ENCODE measurements around the gene TRIM42.

Gene TRIM42

GRCh38 chr3:140710711-140711389 lies 33.0 kb downstream of the TRIM42 start:
- peaks cover 8% of the 10 kb centered on the region for H3K4me1 ChIP-seq (ENCODE audit: control insufficient read depth, insufficient read depth, low read length)

GRCh38 chr3:140711390-140712035 lies 33.6 kb downstream of the TRIM42 start:
- Histone ChIP-seq H3K27ac (ENCODE audit: low read depth, low read length) (no peak overlapping the region), H3K9ac (ENCODE audit: low read length) (no peak overlapping the region), H3K27me3 (ENCODE audit: control insufficient read depth, insufficient read depth, low read length) (no peaks in the 10 kb centered on the region), H3K4me3 (ENCODE audit: low read depth, low read length) (no peak overlapping the region), H3K9me3 (ENCODE audit: control insufficient read depth, insufficient read depth, low read depth, low read length) (peaks cover 1% of the 10 kb centered on the region; the same call in 1 of the 2 replicates), H3K36me3 (ENCODE audit: control insufficient read depth, insufficient read depth, low read length) (no peaks in the 10 kb centered on the region), H3K4me1 (ENCODE audit: control insufficient read depth, insufficient read depth, low read length) (peaks cover 8% of the 10 kb centered on the region)

More at GRCh38 chr3:140710711-140711389, 33.0 kb downstream of the TRIM42 start:
- Histone ChIP-seq H3K4me3 (ENCODE audit: low read depth, low read length) (no peak overlapping the region), H3K27ac (ENCODE audit: low read depth, low read length) (no peak overlapping the region), H3K9ac (ENCODE audit: low read length) (no peak overlapping the region), H3K27me3 (ENCODE audit: control insufficient read depth, insufficient read depth, low read length) (no peaks in the 10 kb centered on the region), H3K9me3 (ENCODE audit: control insufficient read depth, insufficient read depth, low read depth, low read length) (peaks cover 6% of the 10 kb centered on the region), H3K36me3 (ENCODE audit: control insufficient read depth, insufficient read depth, low read length) (no peaks in the 10 kb centered on the region)

GRCh38 chr3:140712301-140712700 lies 34.4 kb downstream of the TRIM42 start:
- H3K4me1 ChIP-seq (ENCODE audit: control insufficient read depth, insufficient read depth, low read length), result peaks cover 8% of the 10 kb centered on the region
- no peaks in the 10 kb centered on the region for H3K36me3 ChIP-seq (ENCODE audit: control insufficient read depth, insufficient read depth, low read length)
- no peak overlapping the region for H3K4me3 ChIP-seq (ENCODE audit: low read depth, low read length)
- no peak overlapping the region for H3K27ac ChIP-seq (ENCODE audit: low read depth, low read length)
- no peaks in the 10 kb centered on the region for H3K27me3 ChIP-seq (ENCODE audit: control insufficient read depth, insufficient read depth, low read length)
- no peak overlapping the region for H3K9ac ChIP-seq (ENCODE audit: low read length)
- H3K9me3 ChIP-seq (ENCODE audit: control insufficient read depth, insufficient read depth, low read depth, low read length), result no peaks in the 10 kb centered on the region

GRCh38 chr3:140715035-140715434 lies 37.2 kb downstream of the TRIM42 start:
- peaks cover 8% of the 10 kb centered on the region for H3K4me1 ChIP-seq (ENCODE audit: control insufficient read depth, insufficient read depth, low read length)
- no peaks in the 10 kb centered on the region for H3K27me3 ChIP-seq (ENCODE audit: control insufficient read depth, insufficient read depth, low read length)
- no peaks in the 10 kb centered on the region for H3K36me3 ChIP-seq (ENCODE audit: control insufficient read depth, insufficient read depth, low read length)
- no peak overlapping the region for H3K27ac ChIP-seq (ENCODE audit: low read depth, low read length)
- no peak overlapping the region for H3K4me3 ChIP-seq (ENCODE audit: low read depth, low read length)
- no peaks in the 10 kb centered on the region for H3K9me3 ChIP-seq (ENCODE audit: control insufficient read depth, insufficient read depth, low read depth, low read length)
- no peak overlapping the region for H3K9ac ChIP-seq (ENCODE audit: low read length)

- Histone ChIP-seq H3K4me3 (ENCODE audit: low read depth, low read length) (no peak overlapping the region), H3K9me3 (ENCODE audit: control insufficient read depth, insufficient read depth, low read depth, low read length) (no peaks in the 10 kb centered on the region), H3K36me3 (ENCODE audit: control insufficient read depth, insufficient read depth, low read length) (no peaks in the 10 kb centered on the region), H3K27me3 (ENCODE audit: control insufficient read depth, insufficient read depth, low read length) (no peaks in the 10 kb centered on the region), H3K27ac (ENCODE audit: low read depth, low read length) (no peak overlapping the region), H3K4me1 (ENCODE audit: control insufficient read depth, insufficient read depth, low read length) (peaks cover 8% of the 10 kb centered on the region), H3K9ac (ENCODE audit: low read length) (no peak overlapping the region)
Observed at GRCh38 chr3:140717921-140718320, 40.1 kb downstream of the TRIM42 start.

- no peak overlapping the region for H3K9ac ChIP-seq (ENCODE audit: low read length)
Observed at GRCh38 chr3:140719841-140720614, 42.2 kb downstream of the TRIM42 start.

GRCh38 chr3:140723576-140723975 lies 45.7 kb downstream of the TRIM42 start:
- Histone ChIP-seq H3K9me3 (ENCODE audit: control insufficient read depth, insufficient read depth, low read depth, low read length) (no peaks in the 10 kb centered on the region), H3K4me1 (ENCODE audit: control insufficient read depth, insufficient read depth, low read length) (peaks cover 18% of the 10 kb centered on the region), H3K27me3 (ENCODE audit: control insufficient read depth, insufficient read depth, low read length) (no peaks in the 10 kb centered on the region), H3K4me3 (ENCODE audit: low read depth, low read length) (no peak overlapping the region), H3K27ac (ENCODE audit: low read depth, low read length) (no peak overlapping the region), H3K9ac (ENCODE audit: low read length) (no peak overlapping the region), H3K36me3 (ENCODE audit: control insufficient read depth, insufficient read depth, low read length) (no peaks in the 10 kb centered on the region)

More at GRCh38 chr3:140719841-140720614, 42.2 kb downstream of the TRIM42 start:
- Histone ChIP-seq H3K4me3 (ENCODE audit: low read depth, low read length) (no peak overlapping the region), H3K4me1 (ENCODE audit: control insufficient read depth, insufficient read depth, low read length) (no peaks in the 10 kb centered on the region), H3K36me3 (ENCODE audit: control insufficient read depth, insufficient read depth, low read length) (no peaks in the 10 kb centered on the region), H3K27me3 (ENCODE audit: control insufficient read depth, insufficient read depth, low read length) (no peaks in the 10 kb centered on the region), H3K9me3 (ENCODE audit: control insufficient read depth, insufficient read depth, low read depth, low read length) (no peaks in the 10 kb centered on the region), H3K27ac (ENCODE audit: low read depth, low read length) (no peak overlapping the region)

- H3K9me3 ChIP-seq (ENCODE audit: control insufficient read depth, insufficient read depth, low read depth, low read length), result no peaks in the 10 kb centered on the region
- no peaks in the 10 kb centered on the region for H3K36me3 ChIP-seq (ENCODE audit: control insufficient read depth, insufficient read depth, low read length)
- no peak overlapping the region for H3K4me3 ChIP-seq (ENCODE audit: low read depth, low read length)
- H3K4me1 ChIP-seq (ENCODE audit: control insufficient read depth, insufficient read depth, low read length), result peaks cover 18% of the 10 kb centered on the region
- H3K27me3 ChIP-seq (ENCODE audit: control insufficient read depth, insufficient read depth, low read length), result no peaks in the 10 kb centered on the region
- no peak overlapping the region for H3K9ac ChIP-seq (ENCODE audit: low read length)
- no peak overlapping the region for H3K27ac ChIP-seq (ENCODE audit: low read depth, low read length)
Observed at GRCh38 chr3:140724856-140725812, 47.3 kb downstream of the TRIM42 start.

GRCh38 chr3:140726066-140726465 lies 48.2 kb downstream of the TRIM42 start:
- H3K9me3 ChIP-seq (ENCODE audit: control insufficient read depth, insufficient read depth, low read depth, low read length), result no peaks in the 10 kb centered on the region
- no peak overlapping the region for H3K9ac ChIP-seq (ENCODE audit: low read length)
- no peak overlapping the region for H3K4me3 ChIP-seq (ENCODE audit: low read depth, low read length)
- H3K27ac ChIP-seq (ENCODE audit: low read depth, low read length), result no peak overlapping the region
- no peaks in the 10 kb centered on the region for H3K27me3 ChIP-seq (ENCODE audit: control insufficient read depth, insufficient read depth, low read length)
- H3K4me1 ChIP-seq (ENCODE audit: control insufficient read depth, insufficient read depth, low read length), result peaks cover 18% of the 10 kb centered on the region
- no peaks in the 10 kb centered on the region for H3K36me3 ChIP-seq (ENCODE audit: control insufficient read depth, insufficient read depth, low read length)

- peaks cover 18% of the 10 kb centered on the region for H3K4me1 ChIP-seq (ENCODE audit: control insufficient read depth, insufficient read depth, low read length)
- no peak overlapping the region for H3K4me3 ChIP-seq (ENCODE audit: low read depth, low read length)
- no peaks in the 10 kb centered on the region for H3K27me3 ChIP-seq (ENCODE audit: control insufficient read depth, insufficient read depth, low read length)
- no peaks in the 10 kb centered on the region for H3K36me3 ChIP-seq (ENCODE audit: control insufficient read depth, insufficient read depth, low read length)
- H3K9me3 ChIP-seq (ENCODE audit: control insufficient read depth, insufficient read depth, low read depth, low read length), result no peaks in the 10 kb centered on the region
- H3K9ac ChIP-seq (ENCODE audit: low read length), result no peak overlapping the region
- no peak overlapping the region for H3K27ac ChIP-seq (ENCODE audit: low read depth, low read length)
Observed at GRCh38 chr3:140727886-140728285, 50.0 kb downstream of the TRIM42 start.

Measured in HUES6 (cell line).